K562 (cell line): ENCODE results near the gene CTXND1. TPM values are rescaled to one million over a fixed set of nuclear protein-coding genes. Genes with fewer than 3 reads are reported as not detected.

ENCODE experiments used
- ATAC-seq: fragments of 200-7000 bp; cut with Tn5 transposase; 3 replicates; pipeline ENCODE4 v1.9.1; 2020; ENCODE audit warnings: moderate library complexity
- BruUV-seq: library from RNA; stranded (reverse); fragments of 400-500 nt; replicated peaks from 2 replicates; lab custom pipeline; 2021; lab: Mats Ljungman, UMichigan
- CTCF ChIA-PET: fragments of 300-600 bp; formaldehyde crosslinking; extraction: SDS; loops from one replicate; lab custom pipeline; 2021; ENCODE audit warnings: low intra/inter-chr PET ratio; lab: Yijun Ruan, JAX
- POLR2A ChIA-PET: fragments of 300-600, 350-650 bp; sonication (Branson Sonifier 250); formaldehyde crosslinking; extraction: SDS; loops from one replicate; lab custom pipeline; 2021; ENCODE audit warnings: antibody characterized with exemption, inconsistent platforms; lab: Yijun Ruan, JAX
- DNase-seq, 4 experiments: peaks; one replicate each; pipeline versions ENCODE4 v3.0.0 to v3.0.0-alpha.2; 2011 to 2018; ENCODE audit warnings: low spot score in 3 of 4, mixed read lengths in 3 of 4; ENCODE audit errors: extremely low read depth in 1 of 4
- FAIRE-seq: peaks from 2 replicates; lab custom pipeline; 2011; peaks lifted over from hg19 to GRCh38; lab: Jason Lieb, UNC
- H2AFZ ChIP-seq: 2 replicates; pipeline ENCODE4 v1.6.0; 2011; ENCODE audit warnings: low read depth, low read length, control low read depth, inconsistent platforms
- H3K27ac ChIP-seq: fragments of 200-600 bp; 3 replicates; pipeline ENCODE4 v1.8.0; 2011; ENCODE audit warnings: low read depth, mild to moderate bottlenecking, control low read depth, inconsistent platforms, low read length, moderate library complexity, mixed read lengths; ENCODE audit errors: extremely low read depth
- H3K27me3 ChIP-seq, 2 experiments: fragments of 300-600 bp in 1 of 2; 2 replicates in 1 of 2; 3 replicates in 1 of 2; pipeline versions ENCODE4 v1.6.0 to v1.8.0; 2011; ENCODE audit warnings: inconsistent platforms in 2 of 2, low read length in 2 of 2, mild to moderate bottlenecking in 1 of 2, mixed read lengths in 1 of 2, moderate library complexity in 1 of 2; ENCODE audit not compliant: control insufficient read depth in 2 of 2, insufficient read depth in 2 of 2
- H3K36me3 ChIP-seq: fragments of 300-600 bp; 3 replicates; pipeline ENCODE4 v1.8.0; 2011; ENCODE audit warnings: mild to moderate bottlenecking, low read length, inconsistent platforms; ENCODE audit not compliant: control insufficient read depth, insufficient read depth
- H3K4me1 ChIP-seq, 2 experiments: fragments of 200-600 bp in 1 of 2; replicated peaks in 1 of 2; 2 replicates in 1 of 2; 3 replicates in 1 of 2; pipeline versions ENCODE4 v1.5.1 to v1.8.0; 2011; ENCODE audit warnings: inconsistent platforms in 2 of 2, low read length in 2 of 2, mild to moderate bottlenecking in 1 of 2, mixed read lengths in 1 of 2, moderate library complexity in 1 of 2; ENCODE audit not compliant: control insufficient read depth in 2 of 2, insufficient read depth in 2 of 2
- H3K4me2 ChIP-seq: 2 replicates; pipeline ENCODE4 v1.6.1; 2011; ENCODE audit warnings: low read length, control low read depth, inconsistent platforms, mixed read lengths; ENCODE audit not compliant: insufficient read depth
- H3K4me3 ChIP-seq: fragments of 200-600 bp; sonication (generic), shearing (Covaris generic); 2 replicates; pipeline ENCODE4 v1.5.1; 2016; ENCODE audit warnings: control low read depth, inconsistent platforms
- H3K79me2 ChIP-seq: fragments of 200-600 bp; 3 replicates; pipeline ENCODE4 v1.8.0; 2011; ENCODE audit warnings: low read length, inconsistent platforms; ENCODE audit not compliant: control insufficient read depth, insufficient read depth
- H3K9ac ChIP-seq, 2 experiments: 2 replicates each; pipeline versions ENCODE4 v1.6.0 to v1.6.1; 2011; ENCODE audit warnings: low read depth in 2 of 2, low read length in 2 of 2, control low read depth in 1 of 2, inconsistent platforms in 1 of 2, mild to moderate bottlenecking in 1 of 2, mixed read lengths in 1 of 2; ENCODE audit not compliant: insufficient read depth in 1 of 2
- H3K9me1 ChIP-seq: one replicate; pipeline ENCODE4 v1.6.0; 2011; ENCODE audit warnings: inconsistent platforms, mild to moderate bottlenecking, low read length, moderate library complexity; ENCODE audit not compliant: control insufficient read depth, insufficient read depth
- H3K9me3 ChIP-seq: replicated peaks from 2 replicates; pipeline ENCODE4 v1.5.1; 2011; ENCODE audit warnings: low read depth, low read length, inconsistent platforms; ENCODE audit not compliant: control insufficient read depth, insufficient read depth
- H4K20me1 ChIP-seq: replicated peaks from 2 replicates; pipeline ENCODE4 v1.6.1; 2011; ENCODE audit warnings: low read length, inconsistent platforms, mixed read lengths; ENCODE audit not compliant: control insufficient read depth, insufficient read depth
- ATF1 ChIP-seq, 2 experiments: fragments of 450-650 bp in 1 of 2; IDR thresholded peaks; 2 replicates each; pipeline ENCODE4 v1.6.1; 2016; ENCODE audit warnings: missing compliant biosample characterization in 1 of 2, missing genetic modification characterization in 1 of 2
- BRD9 ChIP-seq: fragments of 450-650 bp; IDR thresholded peaks from 2 replicates; pipeline ENCODE4 v1.6.1; 2018; ENCODE audit warnings: low read depth; ENCODE audit not compliant: partially characterized antibody
- CBX5 ChIP-seq: IDR thresholded peaks from 2 replicates; pipeline ENCODE4 v1.6.1; 2014; ENCODE audit warnings: low read depth, borderline replicate concordance
- E2F3 ChIP-seq: fragments of 250-450 bp; sonication (Bioruptor Pico); IDR thresholded peaks from 2 replicates; pipeline ENCODE4 v1.4.0; 2020; ENCODE audit warnings: mild to moderate bottlenecking
- ELF2 ChIP-seq: fragments of 250-450 bp; sonication (Bioruptor Pico); IDR thresholded peaks from 2 replicates; pipeline ENCODE4 v1.5.0; 2021; ENCODE audit warnings: mild to moderate bottlenecking
- ERF ChIP-seq: fragments of 450-650 bp; formaldehyde crosslinking; IDR thresholded peaks from 2 replicates; pipeline ENCODE4 v1.4.0; 2020; ENCODE audit warnings: mild to moderate bottlenecking, mixed read lengths
- FOSL1 ChIP-seq: fragments of 200-800 bp; sonication (Bioruptor generic); conservative IDR thresholded peaks from 2 replicates; pipeline ENCODE4 v1.6.1; 2016; ENCODE audit warnings: missing genetic modification characterization, missing compliant biosample characterization
- KLF16 ChIP-seq: IDR thresholded peaks from 2 replicates; pipeline ENCODE4 v1.6.1; 2016; ENCODE audit warnings: antibody characterized with exemption
- MAFK ChIP-seq: IDR thresholded peaks from 2 replicates; pipeline ENCODE4 v1.6.1; 2011; ENCODE audit warnings: low read length, improper control_type of control experiment
- NFXL1 ChIP-seq: fragments of 450-650 bp; formaldehyde crosslinking; IDR thresholded peaks from 2 replicates; pipeline ENCODE4 v1.4.0; 2021; ENCODE audit warnings: mild to moderate bottlenecking
- PCBP2 ChIP-seq: fragments of 200-400 bp; formaldehyde crosslinking; IDR thresholded peaks from 2 replicates; pipeline ENCODE4 v1.6.1; 2018; ENCODE audit warnings: low read length, low read depth, mild to moderate bottlenecking, moderate library complexity; ENCODE audit not compliant: poor library complexity, severe bottlenecking
- RFX5 ChIP-seq: IDR thresholded peaks from 2 replicates; pipeline ENCODE4 v1.6.1; 2011; ENCODE audit warnings: low read depth, mild to moderate bottlenecking, improper control_type of control experiment, low read length
- ZNF785 ChIP-seq: fragments of 250-450 bp; sonication (Bioruptor Pico); IDR thresholded peaks from 2 replicates; pipeline ENCODE4 v1.4.0; 2020; ENCODE audit warnings: mild to moderate bottlenecking
- WGBS: fragments of 100-300 bp; shearing (Covaris generic); methylation state at CpG from one replicate; pipeline ENCODE4 v1.1.6; 2016; ENCODE audit warnings: low coverage, mixed read lengths; ENCODE audit not compliant: insufficient coverage; ENCODE audit errors: missing lambda C conversion rate; 5-methylcytosine and 5-hydroxymethylcytosine counted together
- in situ Hi-C: fragments of 300-500 bp; cut with MboI; formaldehyde crosslinking; loops from 4 replicates; pipeline ENCODE4 v1.15.0; 2018; ENCODE audit warnings: inconsistent platforms, mixed read lengths
- intact Hi-C: fragments of 100-400 bp; cut with micrococcal nuclease; formaldehyde crosslinking; loops from 2 replicates; pipeline ENCODE4 v1.14.2; 2022
- polyA plus RNA-seq, 8 experiments: library from polyadenylated mRNA; depleted of rRNA in 4 of 8; stranded (reverse) in 5 of 8; unstranded in 3 of 8; fragments of >200 nt; fragmentation: Nextera tagmentation in 2 of 8; fragmentation: Illumina TruSeq in 1 of 8; extraction: Ambion mirVana in 2 of 8; extraction: Trizol in 1 of 8; gene quantifications; 2 replicates each; pipeline versions ENCODE4 v1.2.1 to v1.2.3, GENCODE V29; 2011 to 2014; ENCODE audit warnings: inconsistent platforms in 1 of 8, missing spikeins in 1 of 8
- total RNA-seq, 7 experiments: library from RNA; depleted of rRNA in 6 of 7; stranded (reverse); fragments of >200 nt in 6 of 7; fragmentation: Illumina TruSeq in 2 of 7; extraction: Trizol in 2 of 7; gene quantifications; 2 replicates each; pipeline versions ENCODE4 v1.2.1 to v1.2.3, GENCODE V29; 2011 to 2021; ENCODE audit warnings: low replicate concordance in 1 of 7
- TF ChIP-seq, protein P1 (sequence below): fragments of 450-650 bp; IDR thresholded peaks from 2 replicates; pipeline ENCODE4 v1.6.1; 2017; ENCODE audit warnings: antibody characterized with exemption

CTXND1 gene
- total and polyA plus RNA-seq, 9 of the 15 experiments (the other 6 are each of a cell fraction or from before 2014, with no cell fraction given): 0.04 TPM; not detected in 7

DNA sequence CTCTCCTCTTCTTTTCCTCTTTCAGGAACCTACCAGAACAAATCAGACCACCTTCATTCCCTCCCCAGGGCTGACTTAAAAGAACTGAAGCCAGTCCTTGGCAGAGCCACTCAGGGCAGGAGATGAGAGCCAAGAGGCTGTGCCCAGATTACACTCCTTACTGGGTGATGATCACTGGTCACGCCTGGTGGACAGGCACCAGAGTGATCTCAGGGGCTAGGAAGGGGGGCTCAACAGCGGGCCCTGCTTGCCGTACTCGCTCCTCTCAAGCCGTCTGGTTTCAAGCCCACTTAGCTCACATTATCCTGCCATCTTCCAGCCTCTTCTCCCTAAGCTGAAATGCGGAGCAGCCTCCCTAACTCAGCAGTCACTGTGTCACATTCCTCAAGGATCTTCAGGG is 100.9 kb downstream of the CTXND1 start:
- WGBS: 38% methylated on average over 6 of the region's 6 CpGs
- in situ Hi-C loops: loop anchor here (25.0 kb wide), 1 partner anchor 264 kb away; the partner anchor contains the start of gene MTHFS
- CTCF ChIA-PET: no interaction called here
- TF ChIP-seq MAFK (no peak), E2F3 (CRISPR knock-in tag) (no peak), BRD9 (no peak), PCBP2 (no peak), ATF1 (CRISPR knock-in tag; IDR thresholded peaks at IDR 0.05) (no peak), ATF1 (tag; IDR thresholded peaks at IDR 0.05) (no peak), KLF16 (no peak), RFX5 (no peak), ERF (CRISPR knock-in tag) (no peak), ELF2 (CRISPR knock-in tag) (no peak), NFXL1 (no peak), FOSL1 (tag) (no peak), CBX5 (no peak), ZNF785 (no peak)
- TF ChIP-seq, protein P1, sequence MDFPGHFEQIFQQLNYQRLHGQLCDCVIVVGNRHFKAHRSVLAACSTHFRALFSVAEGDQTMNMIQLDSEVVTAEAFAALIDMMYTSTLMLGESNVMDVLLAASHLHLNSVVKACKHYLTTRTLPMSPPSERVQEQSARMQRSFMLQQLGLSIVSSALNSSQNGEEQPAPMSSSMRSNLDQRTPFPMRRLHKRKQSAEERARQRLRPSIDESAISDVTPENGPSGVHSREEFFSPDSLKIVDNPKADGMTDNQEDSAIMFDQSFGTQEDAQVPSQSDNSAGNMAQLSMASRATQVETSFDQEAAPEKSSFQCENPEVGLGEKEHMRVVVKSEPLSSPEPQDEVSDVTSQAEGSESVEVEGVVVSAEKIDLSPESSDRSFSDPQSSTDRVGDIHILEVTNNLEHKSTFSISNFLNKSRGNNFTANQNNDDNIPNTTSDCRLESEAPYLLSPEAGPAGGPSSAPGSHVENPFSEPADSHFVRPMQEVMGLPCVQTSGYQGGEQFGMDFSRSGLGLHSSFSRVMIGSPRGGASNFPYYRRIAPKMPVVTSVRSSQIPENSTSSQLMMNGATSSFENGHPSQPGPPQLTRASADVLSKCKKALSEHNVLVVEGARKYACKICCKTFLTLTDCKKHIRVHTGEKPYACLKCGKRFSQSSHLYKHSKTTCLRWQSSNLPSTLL: no peak

More for the DNA sequence above, 100.9 kb downstream of the CTXND1 start:
- intact Hi-C loops: loop anchor here (10.0 kb wide), 1 partner anchor 256 kb away; the partner anchor contains the start of gene MTHFS
- ATAC-seq (no peak), DNase-seq (no peak), FAIRE-seq (no peak)
- peak overlapping the region; percentile 91 for H2AFZ ChIP-seq
- peaks cover 9% of the 10 kb centered on the region; the same call in 1 of the 3 replicates for H3K36me3 ChIP-seq
- H3K4me2 ChIP-seq: peak overlapping the region; percentile 90
- no peak overlapping the region for H3K4me3 ChIP-seq
- BruUV-seq: no TSS peak
- peak overlapping the region; percentile 53 to 84 for H3K9ac ChIP-seq
- POLR2A ChIA-PET: interaction anchor here (0.6 to 2.2 kb wide), 5 partner anchors 9 to 67 kb away, joined by 3 to 6 read pairs (median 4); no protein-coding TSS in a partner anchor
- no peaks in the 10 kb centered on the region for H3K9me3 ChIP-seq
- H4K20me1 ChIP-seq: no peaks in the 10 kb centered on the region
- no peaks in the 10 kb centered on the region for H3K9me1 ChIP-seq
- peaks cover 21 to 40% of the 10 kb centered on the region in 2 experiments for H3K4me1 ChIP-seq
- no peaks in the 10 kb centered on the region for H3K27me3 ChIP-seq
- no peak overlapping the region; the same call in 2 of the 3 replicates for H3K27ac ChIP-seq
- peaks cover 23% of the 10 kb centered on the region for H3K79me2 ChIP-seq
